Measurements from ENCODE around the gene SYP.

GRCh38 chrX:49214416-49214815 lies 14.4 kb upstream of the SYP start:
- TF ChIP-seq EP300 (IDR thresholded peaks at IDR 0.05) = no peak
- TF ChIP-seq POLR2AphosphoS5 (IDR thresholded peaks at IDR 0.05) = no peak
- TF ChIP-seq CTCF (IDR thresholded peaks at IDR 0.05) = no peak
- TF ChIP-seq POLR2A (IDR thresholded peaks at IDR 0.05) = no peak
